Measurements from ENCODE around the gene TBX10. TPM values are rescaled to one million over a fixed set of nuclear protein-coding genes. Genes with fewer than 3 reads are reported as not detected.

TBX10 gene
- total RNA-seq, 1 experiment from 2014 or later = not detected

DNA sequence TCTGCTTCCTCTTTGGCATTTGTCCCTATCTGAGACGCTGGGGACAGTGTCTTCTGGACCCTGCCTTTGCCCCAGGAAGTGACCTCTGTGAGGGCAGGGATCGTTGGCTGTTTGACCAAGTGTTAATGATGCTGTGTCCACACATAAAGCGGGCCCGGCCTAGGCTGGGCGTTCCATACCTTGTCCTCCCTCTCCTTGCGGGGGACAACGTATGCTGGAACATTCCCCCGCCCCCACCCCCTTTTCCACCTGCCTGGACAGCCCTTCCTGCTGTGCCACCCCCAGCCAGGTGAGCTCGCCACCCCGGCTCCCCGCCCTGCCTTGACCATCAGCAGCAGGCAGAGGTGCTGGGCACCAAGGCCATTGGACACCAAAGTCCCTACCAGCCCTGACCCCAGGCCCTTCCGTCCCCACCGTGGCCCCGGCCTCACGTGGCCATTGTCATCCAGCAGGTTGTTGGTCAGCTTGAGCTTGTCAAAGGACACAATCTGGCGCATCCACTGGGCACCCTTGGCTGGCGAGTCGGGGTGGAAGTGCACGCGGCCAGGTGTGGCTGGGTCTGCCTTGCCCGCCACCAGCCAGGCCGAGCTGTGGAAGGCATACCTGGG lies 5.7 kb downstream of the TBX10 start:
- H3K36me3 ChIP-seq (ENCODE audit: control insufficient read depth, insufficient read depth, low read length) = no peaks in the 10 kb centered on the region
- ChIA-PET CTCF (no interaction called here), POLR2A (no interaction called here)
- no peaks in the 10 kb centered on the region for H3K9me3 ChIP-seq (ENCODE audit: control insufficient read depth, insufficient read depth, low read depth, low read length)
- TF ChIP-seq, protein P1, sequence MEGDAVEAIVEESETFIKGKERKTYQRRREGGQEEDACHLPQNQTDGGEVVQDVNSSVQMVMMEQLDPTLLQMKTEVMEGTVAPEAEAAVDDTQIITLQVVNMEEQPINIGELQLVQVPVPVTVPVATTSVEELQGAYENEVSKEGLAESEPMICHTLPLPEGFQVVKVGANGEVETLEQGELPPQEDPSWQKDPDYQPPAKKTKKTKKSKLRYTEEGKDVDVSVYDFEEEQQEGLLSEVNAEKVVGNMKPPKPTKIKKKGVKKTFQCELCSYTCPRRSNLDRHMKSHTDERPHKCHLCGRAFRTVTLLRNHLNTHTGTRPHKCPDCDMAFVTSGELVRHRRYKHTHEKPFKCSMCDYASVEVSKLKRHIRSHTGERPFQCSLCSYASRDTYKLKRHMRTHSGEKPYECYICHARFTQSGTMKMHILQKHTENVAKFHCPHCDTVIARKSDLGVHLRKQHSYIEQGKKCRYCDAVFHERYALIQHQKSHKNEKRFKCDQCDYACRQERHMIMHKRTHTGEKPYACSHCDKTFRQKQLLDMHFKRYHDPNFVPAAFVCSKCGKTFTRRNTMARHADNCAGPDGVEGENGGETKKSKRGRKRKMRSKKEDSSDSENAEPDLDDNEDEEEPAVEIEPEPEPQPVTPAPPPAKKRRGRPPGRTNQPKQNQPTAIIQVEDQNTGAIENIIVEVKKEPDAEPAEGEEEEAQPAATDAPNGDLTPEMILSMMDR (IDR thresholded peaks at IDR 0.05) = no peak
- TF ChIP-seq POLR2AphosphoS5 (IDR thresholded peaks at IDR 0.05; ENCODE audit: low read depth, low read length) = no peak
- TF ChIP-seq, protein P2, sequence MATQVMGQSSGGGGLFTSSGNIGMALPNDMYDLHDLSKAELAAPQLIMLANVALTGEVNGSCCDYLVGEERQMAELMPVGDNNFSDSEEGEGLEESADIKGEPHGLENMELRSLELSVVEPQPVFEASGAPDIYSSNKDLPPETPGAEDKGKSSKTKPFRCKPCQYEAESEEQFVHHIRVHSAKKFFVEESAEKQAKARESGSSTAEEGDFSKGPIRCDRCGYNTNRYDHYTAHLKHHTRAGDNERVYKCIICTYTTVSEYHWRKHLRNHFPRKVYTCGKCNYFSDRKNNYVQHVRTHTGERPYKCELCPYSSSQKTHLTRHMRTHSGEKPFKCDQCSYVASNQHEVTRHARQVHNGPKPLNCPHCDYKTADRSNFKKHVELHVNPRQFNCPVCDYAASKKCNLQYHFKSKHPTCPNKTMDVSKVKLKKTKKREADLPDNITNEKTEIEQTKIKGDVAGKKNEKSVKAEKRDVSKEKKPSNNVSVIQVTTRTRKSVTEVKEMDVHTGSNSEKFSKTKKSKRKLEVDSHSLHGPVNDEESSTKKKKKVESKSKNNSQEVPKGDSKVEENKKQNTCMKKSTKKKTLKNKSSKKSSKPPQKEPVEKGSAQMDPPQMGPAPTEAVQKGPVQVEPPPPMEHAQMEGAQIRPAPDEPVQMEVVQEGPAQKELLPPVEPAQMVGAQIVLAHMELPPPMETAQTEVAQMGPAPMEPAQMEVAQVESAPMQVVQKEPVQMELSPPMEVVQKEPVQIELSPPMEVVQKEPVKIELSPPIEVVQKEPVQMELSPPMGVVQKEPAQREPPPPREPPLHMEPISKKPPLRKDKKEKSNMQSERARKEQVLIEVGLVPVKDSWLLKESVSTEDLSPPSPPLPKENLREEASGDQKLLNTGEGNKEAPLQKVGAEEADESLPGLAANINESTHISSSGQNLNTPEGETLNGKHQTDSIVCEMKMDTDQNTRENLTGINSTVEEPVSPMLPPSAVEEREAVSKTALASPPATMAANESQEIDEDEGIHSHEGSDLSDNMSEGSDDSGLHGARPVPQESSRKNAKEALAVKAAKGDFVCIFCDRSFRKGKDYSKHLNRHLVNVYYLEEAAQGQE (IDR thresholded peaks at IDR 0.05; ENCODE audit: insufficient read depth in 1 of 2, low read depth in 2 of 2, low read length in 1 of 2) = no peak
- DNase-seq (ENCODE audit: low read depth, low spot score) (no peak), ATAC-seq (no peak)
- no peak overlapping the region for H3K27ac ChIP-seq (ENCODE audit: low read length)
- no peaks in the 10 kb centered on the region for H3K27me3 ChIP-seq (ENCODE audit: control insufficient read depth, insufficient read depth, low read length)
- H3K4me1 ChIP-seq (ENCODE audit: control insufficient read depth, insufficient read depth, low read length) = peaks cover 11% of the 10 kb centered on the region; the same call in 1 of the 2 replicates
- no peak overlapping the region for H3K4me3 ChIP-seq (ENCODE audit: low read depth in 2 of 2, low read length in 2 of 2)
- intact Hi-C loops (cut with micrococcal nuclease; ENCODE audit: unreplicated experiment) = no loop called here
- no TSS peak for BruUV-seq (replicated peaks)
- in situ Hi-C loops (cut with HindIII; ENCODE audit: low pct_unique_long_range_greater_than_20kb, low sequenced_read_pairs) = no loop called here

- no peak for ATAC-seq
- BruUV-seq (replicated peaks) = no TSS peak
- Histone ChIP-seq H3K36me3 (ENCODE audit: control insufficient read depth, insufficient read depth, low read length) (no peaks in the 10 kb centered on the region), H3K27ac (ENCODE audit: low read length) (no peak overlapping the region), H3K4me3 (ENCODE audit: low read depth in 2 of 2, low read length in 2 of 2) (no peak overlapping the region), H3K4me1 (ENCODE audit: control insufficient read depth, insufficient read depth, low read length) (peaks cover 13% of the 10 kb centered on the region; the same call in 1 of the 2 replicates), H3K27me3 (ENCODE audit: control insufficient read depth, insufficient read depth, low read length) (no peaks in the 10 kb centered on the region), H3K9me3 (ENCODE audit: control insufficient read depth, insufficient read depth, low read depth, low read length) (no peaks in the 10 kb centered on the region)
- TF ChIP-seq TCF7L2 (IDR thresholded peaks at IDR 0.05; ENCODE audit: low read depth, low read length) (no peak), POLR2AphosphoS5 (IDR thresholded peaks at IDR 0.05; ENCODE audit: low read depth, low read length) (no peak), SIN3A (IDR thresholded peaks at IDR 0.05; ENCODE audit: borderline replicate concordance, insufficient read depth, low read depth, low read length) (no peak)
- TF ChIP-seq, protein P2 (IDR thresholded peaks at IDR 0.05; ENCODE audit: insufficient read depth in 1 of 2, low read depth in 2 of 2, low read length in 1 of 2) = no peak
- TF ChIP-seq, protein P1 (IDR thresholded peaks at IDR 0.05) = no peak
- intact Hi-C loops (cut with micrococcal nuclease; ENCODE audit: unreplicated experiment) (no loop called here), in situ Hi-C loops (cut with HindIII; ENCODE audit: low pct_unique_long_range_greater_than_20kb, low sequenced_read_pairs) (no loop called here)
- DNase-seq (ENCODE audit: low read depth, low spot score) = no peak
- ChIA-PET POLR2A (no interaction called here), CTCF (interaction anchor here (1.6 kb wide), 1 partner anchor 18 kb away, joined by 13 read pairs; no protein-coding TSS in a partner anchor)
Measured at GRCh38 chr11:67632982-67633755, 6.4 kb downstream of the TBX10 start.
